Lung (tissue), 12 donors: ENCODE measurements around the gene WNK1. TPM values are rescaled to one million over a fixed set of nuclear protein-coding genes. Genes with fewer than 3 reads are reported as not detected.

Source experiments
- ATAC-seq: fragments of 200-7000 bp; cut with Tn5 transposase; one replicate; pipeline ENCODE4 v1.9.1; 2020; ENCODE audit warnings: moderate number of reproducible peaks; ENCODE audit not compliant: insufficient read depth, low FRiP score
- DNase-seq, 3 donors: peaks; one replicate each; pipeline ENCODE4 v3.0.0-alpha.2; 2013 to 2017
- H3K27ac ChIP-seq, 2 donors: one replicate each; pipeline ENCODE4 v1.5.1; 2013; ENCODE audit warnings: mild to moderate bottlenecking in 2 of 2, moderate library complexity in 2 of 2, control low read depth in 1 of 2, inconsistent platforms in 1 of 2, low read depth in 1 of 2, low read length in 1 of 2
- H3K27me3 ChIP-seq, 3 donors: one replicate each; pipeline ENCODE4 v1.5.1; 2013; ENCODE audit warnings: low read length in 2 of 3; ENCODE audit not compliant: control insufficient read depth in 3 of 3, insufficient read depth in 3 of 3
- H3K36me3 ChIP-seq, 4 donors: one replicate each; pipeline ENCODE4 v1.5.1; 2013; ENCODE audit warnings: low read length in 4 of 4, mild to moderate bottlenecking in 1 of 4, moderate library complexity in 1 of 4; ENCODE audit not compliant: control insufficient read depth in 4 of 4, insufficient read depth in 4 of 4
- H3K4me1 ChIP-seq, 5 donors: one replicate each; pipeline ENCODE4 v1.5.1; 2013; ENCODE audit warnings: low read length in 5 of 5, mild to moderate bottlenecking in 2 of 5, moderate library complexity in 1 of 5; ENCODE audit not compliant: control insufficient read depth in 5 of 5, insufficient read depth in 5 of 5
- H3K4me3 ChIP-seq: one replicate; pipeline ENCODE4 v1.5.1; 2013; ENCODE audit warnings: mild to moderate bottlenecking, control low read depth, moderate library complexity
- H3K9ac ChIP-seq, 2 donors: one replicate each; pipeline ENCODE4 v1.5.1; 2013; ENCODE audit warnings: low read length in 2 of 2, control low read depth in 1 of 2; ENCODE audit not compliant: insufficient read depth in 1 of 2
- H3K9me3 ChIP-seq, 4 donors: one replicate each; pipeline ENCODE4 v1.5.1; 2013; ENCODE audit warnings: low read length in 3 of 4, mild to moderate bottlenecking in 1 of 4, moderate library complexity in 1 of 4; ENCODE audit not compliant: control insufficient read depth in 4 of 4, insufficient read depth in 3 of 4
- CTCF ChIP-seq: IDR thresholded peaks from 2 replicates; pipeline ENCODE4 v1.5.1; 2012; ENCODE audit warnings: mild to moderate bottlenecking; ENCODE audit errors: control extremely low read depth, extremely low read depth
- WGBS, 2 donors: extraction: QIAGEN DNeasy Blood & Tissue Kit; methylation state at CpG; one replicate each; pipeline ENCODE4 v1.1.7; 2013; 5-methylcytosine and 5-hydroxymethylcytosine counted together
- polyA plus RNA-seq, 2 donors: library from polyadenylated mRNA; stranded (reverse); fragments of 200-250 nt; gene quantifications; one replicate each; pipeline ENCODE4 v1.2.1, GENCODE V29; 2013
- total RNA-seq, 2 donors: library from RNA; depleted of rRNA in 1 of 2; stranded (reverse); fragments of >200 nt in 1 of 2; gene quantifications; one replicate each; pipeline ENCODE4 v1.2.1, GENCODE V29; 2014 to 2021
- donor health status: control.
- donor health status: control.
- donor health status: Bipolar disorder and iron deficiency.
- donor health status: healthy.
- donor health status: DM: yes; HTN: yes; CAD: no.

WNK1 gene
- total and polyA plus RNA-seq, 4 donors: 23.1 to 269 (median 128) TPM

DNA sequence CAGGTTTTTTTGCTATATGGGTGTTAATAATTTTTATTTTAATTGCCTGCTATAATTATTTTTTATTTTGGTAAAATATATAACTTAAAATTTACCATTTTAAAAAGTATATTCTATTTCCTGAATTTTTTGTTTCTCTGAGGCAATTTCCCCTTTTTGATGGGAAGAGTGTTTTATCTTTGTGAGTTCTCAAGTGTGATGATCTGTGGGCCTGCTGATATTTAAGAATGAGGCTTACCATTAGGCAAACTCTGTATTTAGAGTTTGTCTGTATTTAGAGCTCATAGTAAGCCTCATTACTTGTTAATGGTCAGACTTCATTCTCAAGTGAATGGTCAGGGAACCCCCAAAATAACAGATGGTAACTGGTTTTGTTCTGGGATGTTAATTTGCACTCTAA is 48.0 kb downstream of the WNK1 start:
- TF ChIP-seq CTCF: no peak
- H3K27ac ChIP-seq: no peak overlapping the region
- H3K27me3 ChIP-seq: no peaks in the 10 kb centered on the region
- no peak overlapping the region for H3K9ac ChIP-seq
- H3K9me3 ChIP-seq: no peaks in the 10 kb centered on the region
- ATAC-seq (no peak), DNase-seq (no peak)
- H3K4me1 ChIP-seq: peaks cover 0 to 25% (median 9%) of the 10 kb centered on the region in 5 donors
- no peak overlapping the region for H3K4me3 ChIP-seq
- H3K36me3 ChIP-seq: no peaks in the 10 kb centered on the region

- H3K9ac ChIP-seq: no peak overlapping the region
- WGBS, 2 donors: 33 to 65% methylated on average over 3 of the region's 3 CpGs
- no peak for ATAC-seq
These were observed 50.1 kb downstream of the WNK1 start for GRCh38 chr12:802242-803120.

GRCh38 chr12:805022-805632 is 52.7 kb downstream of the WNK1 start:
- no peak for DNase-seq
- TF ChIP-seq CTCF: no peak
- Histone ChIP-seq H3K4me1 (peaks cover 0 to 34% (median 10%) of the 10 kb centered on the region in 5 donors), H3K9me3 (no peaks in the 10 kb centered on the region), H3K36me3 (no peaks in the 10 kb centered on the region), H3K27ac (no peak overlapping the region), H3K27me3 (no peaks in the 10 kb centered on the region), H3K4me3 (no peak overlapping the region), H3K9ac (no peak overlapping the region)
- no peak for ATAC-seq
- WGBS, 2 donors: 46 to 69% methylated on average over 3 of the region's 3 CpGs

More at GRCh38 chr12:802242-803120, 50.1 kb downstream of the WNK1 start:
- Histone ChIP-seq H3K4me1 (peaks cover 0 to 26% (median 10%) of the 10 kb centered on the region in 5 donors), H3K27ac (no peak overlapping the region), H3K27me3 (no peaks in the 10 kb centered on the region), H3K9me3 (no peaks in the 10 kb centered on the region), H3K36me3 (no peaks in the 10 kb centered on the region), H3K4me3 (no peak overlapping the region)
- no peak for TF ChIP-seq CTCF
- DNase-seq: peak in 2 of 3 donors; percentile 28 to 57
